ENCODE data around the gene CASZ1. TPM values are rescaled to one million over a fixed set of nuclear protein-coding genes. Genes with fewer than 3 reads are reported as not detected.

The CASZ1 gene
- total and polyA plus RNA-seq, 2 experiments from 2014 or later: 6.2 to 6.7 TPM

DNA sequence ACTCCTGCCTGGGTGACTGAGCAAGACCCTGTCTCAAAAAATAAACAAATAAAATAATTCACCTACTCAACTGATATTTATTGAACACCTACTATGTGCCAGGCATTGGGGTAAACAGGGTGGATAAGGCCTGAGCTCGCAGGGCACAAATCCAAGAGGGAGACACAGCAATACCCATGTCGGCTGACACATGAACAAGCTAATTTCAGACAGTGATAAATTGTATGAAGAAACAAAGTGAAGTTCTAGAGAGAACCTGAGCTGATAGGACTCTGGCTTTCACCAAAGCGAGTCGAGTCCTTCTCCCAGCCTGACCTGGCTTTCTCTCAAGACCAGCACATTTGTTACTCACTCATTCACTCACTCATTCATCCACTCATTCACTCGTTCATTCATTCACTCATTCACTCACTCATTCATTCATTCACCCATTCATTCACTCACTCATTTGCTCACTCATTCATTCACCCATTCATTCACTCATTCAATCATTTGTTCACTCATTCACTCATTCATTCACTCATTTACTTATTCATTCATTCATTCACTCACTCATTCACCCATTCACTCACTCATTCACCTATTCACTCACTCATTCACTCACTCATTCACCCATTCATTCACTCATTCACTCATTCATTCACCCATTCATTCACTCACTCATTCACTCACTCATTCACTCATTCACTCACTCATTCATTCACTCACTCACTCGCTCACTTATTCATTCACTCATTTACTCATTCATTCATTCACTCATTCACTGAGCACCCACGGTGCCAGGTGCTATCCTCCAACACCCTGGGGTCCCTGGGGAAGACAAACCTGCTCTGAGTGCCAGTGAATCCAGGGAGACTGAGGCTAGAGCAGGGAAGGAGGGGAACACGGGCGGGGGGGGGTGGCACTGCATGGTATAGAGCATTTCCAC, 37.4 kb upstream of the CASZ1 start:
- Histone ChIP-seq H3K4me3 (no peak overlapping the region), H3K9me2 (ENCODE audit: insufficient read depth) (no peaks in the 10 kb centered on the region), H3K4me1 (ENCODE audit: insufficient read depth) (peaks cover 32% of the 10 kb centered on the region), H3K36me3 (ENCODE audit: insufficient read depth) (no peaks in the 10 kb centered on the region), H3K4me2 (no peak overlapping the region), H2AFZ (no peak overlapping the region), H3K79me2 (replicated peaks; ENCODE audit: insufficient read depth) (no peaks in the 10 kb centered on the region), H3K27ac (ENCODE audit: low read depth) (no peak overlapping the region), H3F3A (replicated peaks; ENCODE audit: low read depth) (peaks cover 7% of the 10 kb centered on the region; the same call in 1 of the 2 replicates), H4K20me1 (replicated peaks; ENCODE audit: insufficient read depth) (no peaks in the 10 kb centered on the region), H3K27me3 (ENCODE audit: insufficient read depth) (no peaks in the 10 kb centered on the region)
- Mint-ChIP-seq H3K27me3 (ENCODE audit: insufficient read depth, low read depth, poor library complexity) (peaks cover 29% of the 10 kb centered on the region), H3K4me3 (no peak overlapping the region), H3K9me3 (no peaks in the 10 kb centered on the region), H3K4me1 (peaks cover 38% of the 10 kb centered on the region), H3K27ac (no peak overlapping the region), H3K36me3 (ENCODE audit: low read depth) (no peaks in the 10 kb centered on the region; the same call in 2 of the 3 replicates)
- TF ChIP-seq, protein P1, sequence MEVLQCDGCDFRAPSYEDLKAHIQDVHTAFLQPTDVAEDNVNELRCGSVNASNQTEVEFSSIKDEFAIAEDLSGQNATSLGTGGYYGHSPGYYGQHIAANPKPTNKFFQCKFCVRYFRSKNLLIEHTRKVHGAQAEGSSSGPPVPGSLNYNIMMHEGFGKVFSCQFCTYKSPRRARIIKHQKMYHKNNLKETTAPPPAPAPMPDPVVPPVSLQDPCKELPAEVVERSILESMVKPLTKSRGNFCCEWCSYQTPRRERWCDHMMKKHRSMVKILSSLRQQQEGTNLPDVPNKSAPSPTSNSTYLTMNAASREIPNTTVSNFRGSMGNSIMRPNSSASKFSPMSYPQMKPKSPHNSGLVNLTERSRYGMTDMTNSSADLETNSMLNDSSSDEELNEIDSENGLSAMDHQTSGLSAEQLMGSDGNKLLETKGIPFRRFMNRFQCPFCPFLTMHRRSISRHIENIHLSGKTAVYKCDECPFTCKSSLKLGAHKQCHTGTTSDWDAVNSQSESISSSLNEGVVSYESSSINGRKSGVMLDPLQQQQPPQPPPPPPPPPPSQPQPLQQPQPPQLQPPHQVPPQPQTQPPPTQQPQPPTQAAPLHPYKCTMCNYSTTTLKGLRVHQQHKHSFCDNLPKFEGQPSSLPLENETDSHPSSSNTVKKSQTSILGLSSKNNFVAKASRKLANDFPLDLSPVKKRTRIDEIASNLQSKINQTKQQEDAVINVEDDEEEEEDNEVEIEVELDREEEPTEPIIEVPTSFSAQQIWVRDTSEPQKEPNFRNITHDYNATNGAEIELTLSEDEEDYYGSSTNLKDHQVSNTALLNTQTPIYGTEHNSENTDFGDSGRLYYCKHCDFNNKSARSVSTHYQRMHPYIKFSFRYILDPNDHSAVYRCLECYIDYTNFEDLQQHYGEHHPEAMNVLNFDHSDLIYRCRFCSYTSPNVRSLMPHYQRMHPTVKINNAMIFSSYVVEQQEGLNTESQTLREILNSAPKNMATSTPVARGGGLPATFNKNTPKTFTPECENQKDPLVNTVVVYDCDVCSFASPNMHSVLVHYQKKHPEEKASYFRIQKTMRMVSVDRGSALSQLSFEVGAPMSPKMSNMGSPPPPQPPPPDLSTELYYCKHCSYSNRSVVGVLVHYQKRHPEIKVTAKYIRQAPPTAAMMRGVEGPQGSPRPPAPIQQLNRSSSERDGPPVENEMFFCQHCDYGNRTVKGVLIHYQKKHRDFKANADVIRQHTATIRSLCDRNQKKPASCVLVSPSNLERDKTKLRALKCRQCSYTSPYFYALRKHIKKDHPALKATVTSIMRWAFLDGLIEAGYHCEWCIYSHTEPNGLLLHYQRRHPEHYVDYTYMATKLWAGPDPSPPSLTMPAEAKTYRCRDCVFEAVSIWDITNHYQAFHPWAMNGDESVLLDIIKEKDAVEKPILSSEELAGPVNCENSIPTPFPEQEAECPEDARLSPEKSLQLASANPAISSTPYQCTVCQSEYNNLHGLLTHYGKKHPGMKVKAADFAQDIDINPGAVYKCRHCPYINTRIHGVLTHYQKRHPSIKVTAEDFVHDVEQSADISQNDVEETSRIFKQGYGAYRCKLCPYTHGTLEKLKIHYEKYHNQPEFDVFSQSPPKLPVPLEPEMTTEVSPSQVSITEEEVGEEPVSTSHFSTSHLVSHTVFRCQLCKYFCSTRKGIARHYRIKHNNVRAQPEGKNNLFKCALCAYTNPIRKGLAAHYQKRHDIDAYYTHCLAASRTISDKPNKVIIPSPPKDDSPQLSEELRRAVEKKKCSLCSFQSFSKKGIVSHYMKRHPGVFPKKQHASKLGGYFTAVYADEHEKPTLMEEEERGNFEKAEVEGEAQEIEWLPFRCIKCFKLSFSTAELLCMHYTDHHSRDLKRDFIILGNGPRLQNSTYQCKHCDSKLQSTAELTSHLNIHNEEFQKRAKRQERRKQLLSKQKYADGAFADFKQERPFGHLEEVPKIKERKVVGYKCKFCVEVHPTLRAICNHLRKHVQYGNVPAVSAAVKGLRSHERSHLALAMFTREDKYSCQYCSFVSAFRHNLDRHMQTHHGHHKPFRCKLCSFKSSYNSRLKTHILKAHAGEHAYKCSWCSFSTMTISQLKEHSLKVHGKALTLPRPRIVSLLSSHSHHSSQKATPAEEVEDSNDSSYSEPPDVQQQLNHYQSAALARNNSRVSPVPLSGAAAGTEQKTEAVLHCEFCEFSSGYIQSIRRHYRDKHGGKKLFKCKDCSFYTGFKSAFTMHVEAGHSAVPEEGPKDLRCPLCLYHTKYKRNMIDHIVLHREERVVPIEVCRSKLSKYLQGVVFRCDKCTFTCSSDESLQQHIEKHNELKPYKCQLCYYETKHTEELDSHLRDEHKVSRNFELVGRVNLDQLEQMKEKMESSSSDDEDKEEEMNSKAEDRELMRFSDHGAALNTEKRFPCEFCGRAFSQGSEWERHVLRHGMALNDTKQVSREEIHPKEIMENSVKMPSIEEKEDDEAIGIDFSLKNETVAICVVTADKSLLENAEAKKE (CRISPR knock-in tag; IDR thresholded peaks at IDR 0.05): no peak
- DNase-seq (ENCODE audit: low spot score) (no peak), ATAC-seq (no peak)

GRCh38 chr1:10832703-10833102, 36.3 kb upstream of the CASZ1 start:
- ATAC-seq (no peak), DNase-seq (ENCODE audit: low spot score) (no peak)
- H3K4me1 Mint-ChIP-seq: peaks cover 31% of the 10 kb centered on the region
- H3K9me2 ChIP-seq (ENCODE audit: insufficient read depth): no peaks in the 10 kb centered on the region
- H3K9me3 Mint-ChIP-seq: no peaks in the 10 kb centered on the region
- no peaks in the 10 kb centered on the region for H4K20me1 ChIP-seq (replicated peaks; ENCODE audit: insufficient read depth)
- H3K27ac ChIP-seq (ENCODE audit: low read depth): no peak overlapping the region
- H3K27ac Mint-ChIP-seq: no peak overlapping the region
- peaks cover 26% of the 10 kb centered on the region for H3K4me1 ChIP-seq (ENCODE audit: insufficient read depth)
- H3K4me2 ChIP-seq: no peak overlapping the region
- H3K4me3 Mint-ChIP-seq: no peak overlapping the region
- no peaks in the 10 kb centered on the region for H3K36me3 ChIP-seq (ENCODE audit: insufficient read depth)
- no peak overlapping the region for H3K4me3 ChIP-seq
- no peaks in the 10 kb centered on the region for H3K27me3 ChIP-seq (ENCODE audit: insufficient read depth)
- no peaks in the 10 kb centered on the region; the same call in 2 of the 3 replicates for H3K36me3 Mint-ChIP-seq (ENCODE audit: low read depth)
- no peak overlapping the region for H2AFZ ChIP-seq
- peaks cover 27% of the 10 kb centered on the region for H3K27me3 Mint-ChIP-seq (ENCODE audit: insufficient read depth, low read depth, poor library complexity)
- H3K79me2 ChIP-seq (replicated peaks; ENCODE audit: insufficient read depth): no peaks in the 10 kb centered on the region
- 0 out of 2 replicates have a peak, but pooled peaks cover 6% of the 10 kb centered on the region for H3F3A ChIP-seq (replicated peaks; ENCODE audit: low read depth)
- TF ChIP-seq EZH2 (IDR thresholded peaks at IDR 0.05; ENCODE audit: low read depth, unreplicated experiment) (no peak), NANOG (IDR thresholded peaks at IDR 0.05; ENCODE audit: borderline replicate concordance) (no peak), CREB1 (CRISPR knock-in tag; IDR thresholded peaks at IDR 0.05; ENCODE audit: low read depth) (no peak)
- TF ChIP-seq, protein P1 (CRISPR knock-in tag; IDR thresholded peaks at IDR 0.05): no peak
